GM18867 (cell line): ENCODE results near the gene E2F3.
"Not testable (repeated sequence)": the region's sequence is repeated elsewhere in the genome, so short reads cannot be mapped to it uniquely, and the experiment has no call there.

ENCODE experiments used
- ATAC-seq: cut with Tn5 transposase; IDR thresholded peaks from one replicate; pipeline ENCODE4 v1.9.1; 2021; ENCODE audit warnings: mild to moderate bottlenecking, moderate library complexity; ENCODE audit not compliant: unreplicated experiment

The E2F3 gene

DNA sequence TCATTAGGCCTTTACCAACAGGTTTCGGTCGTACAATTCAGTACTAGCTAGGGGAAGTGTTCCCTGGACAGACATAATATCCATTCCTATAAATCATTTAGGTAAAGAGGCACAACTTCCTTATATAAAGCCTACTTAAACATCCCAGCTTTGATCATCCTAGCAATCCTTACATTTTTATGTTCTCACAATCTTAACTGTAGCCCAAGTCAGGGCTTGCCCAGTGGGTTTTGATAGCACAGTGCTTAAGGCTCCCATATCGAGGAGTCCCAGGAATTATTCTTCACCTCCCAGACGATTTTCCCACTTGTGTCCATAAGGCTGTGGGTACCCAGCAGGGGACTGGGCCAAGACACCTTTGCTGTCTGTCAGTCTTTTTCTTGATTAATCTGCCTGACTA is 63.2 kb downstream of the E2F3 start:
- no peak for ATAC-seq

DNA sequence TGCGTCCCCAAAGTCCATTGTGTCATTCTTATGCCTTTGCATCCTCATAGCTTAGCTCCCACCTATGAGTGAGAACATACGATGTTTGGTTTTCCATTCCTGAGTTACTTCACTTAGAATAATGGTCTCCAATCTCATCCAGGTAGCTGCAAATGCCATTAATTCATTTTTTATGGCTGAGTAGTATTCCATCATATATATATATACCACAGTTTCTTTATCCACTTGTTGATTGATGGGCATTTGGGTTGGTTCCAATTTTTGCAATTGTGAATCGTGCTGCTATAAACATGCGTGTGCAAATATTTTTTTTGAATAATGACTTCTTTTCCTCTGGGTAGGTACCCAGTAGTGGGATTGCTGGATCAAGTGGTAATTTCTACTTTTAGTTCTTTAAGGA is 63.9 kb downstream of the E2F3 start:
- not testable (repeated sequence) for ATAC-seq

DNA sequence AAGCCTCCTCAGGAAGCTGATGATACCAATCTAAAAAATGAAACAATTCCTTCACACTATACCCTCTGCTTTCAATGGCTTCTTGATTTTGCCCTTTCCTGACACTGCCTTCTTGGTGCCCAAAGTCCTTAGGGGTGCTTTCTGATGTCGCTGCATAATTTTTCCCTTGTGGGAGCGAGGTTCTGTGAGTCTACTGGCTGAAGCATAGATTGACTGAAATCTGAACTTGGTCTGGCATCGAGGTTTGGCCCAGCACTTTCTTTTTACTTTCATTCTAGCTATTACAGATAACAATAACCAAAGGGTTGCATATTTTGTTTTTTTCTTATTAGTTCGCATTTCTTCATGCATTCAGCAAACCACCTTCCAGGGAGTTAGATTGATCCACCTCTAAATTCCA is 65.8 kb downstream of the E2F3 start:
- peak; percentile 65 for ATAC-seq

DNA sequence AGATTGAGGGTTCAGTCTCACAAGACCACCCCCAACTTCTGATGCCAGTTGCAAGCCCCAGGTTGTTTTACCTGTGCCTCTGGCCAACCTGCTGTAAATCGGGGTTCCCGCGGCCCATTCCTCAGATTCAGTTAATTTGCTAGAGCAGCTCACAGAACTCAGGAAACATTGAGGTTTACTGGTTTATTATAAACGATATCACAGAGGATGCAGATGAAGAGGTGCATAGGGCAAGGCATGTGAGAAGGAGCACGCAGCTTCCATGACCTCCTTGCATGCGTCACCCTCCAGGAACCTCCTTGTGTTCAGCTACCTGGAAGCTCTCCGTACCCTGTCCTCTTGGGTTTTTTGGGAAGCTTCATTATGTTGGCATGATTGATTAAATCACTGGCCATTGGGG is 66.5 kb downstream of the E2F3 start:
- ATAC-seq: no peak

DNA sequence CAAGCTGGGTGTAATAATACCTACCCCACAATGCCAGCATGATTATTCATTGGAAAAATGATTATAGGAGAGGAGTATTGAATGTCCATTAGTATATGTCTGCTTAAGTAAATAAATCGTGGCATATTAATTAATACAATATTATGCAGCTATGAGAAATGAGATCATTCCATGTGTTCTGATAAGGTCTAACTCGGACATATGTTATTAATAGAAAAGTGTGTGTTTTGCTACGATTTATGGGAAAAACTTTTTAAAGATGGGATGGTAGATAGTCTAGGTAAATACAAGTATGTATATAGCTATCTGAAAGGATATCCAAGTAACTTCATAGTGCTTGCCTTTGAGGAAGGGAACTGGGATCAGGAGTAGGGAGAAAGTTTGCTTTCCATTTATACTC is 71.1 kb downstream of the E2F3 start:
- ATAC-seq: no peak

DNA sequence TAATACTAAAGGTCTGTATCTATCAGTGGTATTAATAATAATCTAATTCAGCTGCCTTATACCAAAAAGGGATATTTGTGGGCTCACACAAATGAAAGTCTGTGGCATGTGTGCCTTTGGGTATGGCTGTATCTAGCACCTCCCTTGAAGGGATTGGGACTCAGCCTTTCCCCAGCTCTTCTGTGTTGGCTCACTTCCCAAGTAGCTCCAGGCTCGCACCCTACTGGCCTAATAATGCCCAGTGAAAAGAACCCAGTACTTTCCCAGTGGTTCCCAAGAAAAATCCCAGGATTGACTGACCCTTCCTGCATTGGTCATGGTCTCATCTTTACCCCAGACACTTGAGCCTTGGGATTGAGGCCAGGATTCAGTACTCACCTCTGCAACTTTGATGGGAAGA is 71.8 kb downstream of the E2F3 start:
- ATAC-seq: no peak

DNA sequence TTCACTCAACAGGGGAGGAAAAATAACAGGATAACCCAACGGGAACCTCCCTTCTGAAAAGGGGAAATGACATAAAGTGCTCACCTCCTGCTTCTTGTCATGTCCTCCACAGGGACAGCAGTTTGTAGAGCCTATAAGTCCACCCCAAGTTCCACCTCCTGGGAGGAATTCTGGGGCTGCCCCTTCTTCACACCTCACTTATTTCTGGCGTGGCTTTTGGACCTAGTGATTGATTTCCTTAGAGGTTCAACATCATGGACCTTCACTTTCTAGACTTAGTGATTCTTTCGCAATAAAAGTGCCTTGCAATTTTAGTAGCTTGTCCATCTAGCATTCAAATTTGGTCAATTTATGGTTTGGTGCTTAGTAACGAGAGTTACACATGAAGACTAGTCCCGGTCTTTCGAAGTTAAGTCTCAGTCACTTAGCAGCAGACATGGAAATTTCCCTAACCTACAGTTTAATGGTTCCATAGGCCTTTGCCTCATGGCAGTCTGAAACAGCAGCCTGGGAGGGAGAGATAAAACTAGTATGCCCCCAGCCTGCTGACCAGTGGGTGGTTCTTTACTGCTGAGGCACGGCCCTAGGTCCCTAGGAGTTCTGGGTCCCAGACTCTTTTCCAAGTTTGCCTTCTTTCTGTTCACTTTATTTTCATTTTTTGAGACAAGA is 73.3 kb downstream of the E2F3 start:
- no peak for ATAC-seq

DNA sequence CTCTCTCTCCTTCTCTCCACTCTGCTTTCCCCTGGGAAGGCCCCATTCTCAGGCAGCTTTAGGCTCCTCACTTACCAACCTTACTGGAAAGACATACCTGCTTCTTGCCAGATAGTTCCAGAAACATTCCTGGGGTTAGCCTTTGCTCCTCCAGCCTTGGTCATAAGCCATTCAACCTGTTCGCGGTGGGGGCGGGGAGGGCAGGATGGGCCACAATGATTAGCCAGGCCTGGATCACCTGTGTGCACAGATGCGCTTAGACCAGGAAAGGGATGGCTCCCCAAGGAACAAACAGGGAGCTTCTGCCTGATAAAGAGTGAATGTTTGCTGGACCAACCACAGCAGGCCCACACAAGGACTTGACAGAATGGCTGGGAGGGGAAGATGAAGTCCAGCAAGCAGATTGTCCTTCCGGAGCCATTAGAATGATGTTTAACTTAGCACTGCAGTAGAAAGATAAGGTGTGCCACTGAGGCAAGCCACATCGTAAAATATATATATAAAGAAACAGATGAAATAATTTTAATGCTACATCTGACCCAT is 74.9 kb downstream of the E2F3 start:
- ATAC-seq: no peak

DNA sequence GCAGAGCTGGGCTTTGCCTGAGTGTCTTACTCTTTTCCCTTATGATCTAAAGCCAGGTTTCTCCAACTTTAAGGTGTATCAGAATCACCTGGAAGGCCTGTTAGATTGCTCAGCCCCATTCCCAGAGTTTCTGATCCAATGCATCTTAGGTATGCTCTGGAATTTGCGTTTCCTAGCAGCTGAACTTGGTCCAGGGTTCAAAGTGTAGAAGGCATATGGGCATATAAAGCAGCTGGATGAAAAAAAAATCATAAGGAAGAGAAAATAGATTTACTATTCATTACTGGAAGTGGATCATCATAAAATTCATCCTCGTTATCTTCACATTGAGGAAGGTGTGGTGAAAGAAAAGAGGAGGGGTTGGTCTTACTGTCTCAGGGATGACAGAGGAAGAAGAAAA is 75.8 kb downstream of the E2F3 start:
- ATAC-seq: no peak

DNA sequence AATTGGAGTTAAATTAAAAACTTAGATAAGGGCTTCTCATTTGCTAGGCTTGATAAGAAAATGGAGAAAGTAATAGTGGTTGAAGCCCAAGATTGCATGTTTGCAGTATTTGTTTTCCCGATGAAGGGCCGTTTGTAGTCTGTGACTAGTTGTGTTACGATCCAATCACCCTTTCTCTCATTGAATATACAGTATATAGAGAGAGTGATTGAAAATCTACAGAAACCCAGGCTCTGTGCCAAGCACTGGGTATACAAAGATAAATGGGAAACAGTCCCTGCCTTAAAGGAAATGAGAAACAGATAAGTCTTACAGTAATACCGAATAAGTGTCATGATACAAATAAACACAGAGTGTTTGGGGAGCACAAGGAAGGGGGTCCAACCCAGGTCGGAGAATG is 77.4 kb downstream of the E2F3 start:
- ATAC-seq: no peak

DNA sequence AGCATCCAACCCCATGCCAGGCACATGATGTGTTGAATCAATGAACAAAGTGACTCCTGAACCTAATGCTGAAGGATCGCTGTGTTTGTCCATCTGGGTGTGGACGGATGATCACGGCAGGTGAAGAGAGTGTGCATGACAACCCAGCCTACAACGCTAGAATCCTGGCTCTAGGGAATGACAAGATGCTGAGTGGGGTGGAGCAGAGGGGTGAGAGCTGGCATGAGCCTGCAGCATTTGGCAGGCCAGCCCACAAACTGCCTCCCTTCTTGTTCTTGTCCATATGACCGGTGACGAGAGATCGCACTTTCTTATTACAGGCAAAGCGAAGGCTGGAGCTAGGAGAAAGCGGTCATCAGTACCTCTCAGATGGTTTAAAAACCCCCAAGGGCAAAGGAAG is 77.8 kb downstream of the E2F3 start:
- ATAC-seq: no peak

DNA sequence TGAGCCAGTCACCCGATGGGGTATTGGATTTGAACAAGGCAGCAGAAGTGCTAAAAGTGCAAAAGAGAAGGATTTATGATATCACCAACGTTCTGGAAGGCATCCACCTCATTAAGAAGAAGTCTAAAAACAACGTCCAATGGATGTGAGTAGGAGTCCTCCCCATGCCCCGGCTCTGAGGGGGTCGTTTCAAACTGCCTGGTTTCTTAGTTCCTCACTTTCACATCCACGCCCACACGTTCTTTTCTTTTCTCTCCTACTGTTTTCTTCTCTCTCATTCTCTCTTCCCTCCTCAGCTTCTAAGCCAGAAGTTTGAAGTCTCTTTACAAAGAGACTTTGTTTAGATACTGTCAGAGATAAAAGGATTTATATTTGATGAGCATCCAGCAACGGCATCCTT is 79.6 kb downstream of the E2F3 start:
- ATAC-seq: no peak

DNA sequence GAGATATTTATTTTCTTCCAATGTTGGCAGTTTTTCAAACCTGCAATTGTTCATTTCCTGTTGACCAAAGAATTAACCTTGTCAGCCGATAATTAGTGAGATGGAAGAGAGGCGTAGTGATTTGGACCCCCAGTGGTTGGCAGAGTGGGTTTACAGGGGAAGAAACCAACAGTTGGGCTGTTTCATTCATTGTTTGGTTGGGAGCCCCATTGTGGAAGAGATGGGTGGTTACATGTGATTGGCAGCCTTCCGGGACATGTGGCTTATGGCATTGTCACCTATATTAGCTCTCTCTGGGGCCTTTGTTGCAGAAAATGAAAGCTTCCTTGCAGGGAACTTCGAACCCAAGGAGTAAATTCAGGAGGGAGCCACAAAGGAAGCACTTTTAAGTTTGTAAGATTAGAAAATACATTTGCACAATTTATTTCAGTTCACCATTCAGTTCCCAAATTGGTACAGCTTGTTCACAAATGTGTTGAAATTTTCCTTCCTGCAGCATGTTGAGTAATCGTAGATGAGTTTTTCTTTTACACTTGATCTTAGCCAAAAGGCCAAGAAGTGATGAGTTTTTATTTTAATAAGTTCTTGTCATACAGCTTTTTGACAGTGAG is 82.3 kb downstream of the E2F3 start:
- ATAC-seq: no peak

DNA sequence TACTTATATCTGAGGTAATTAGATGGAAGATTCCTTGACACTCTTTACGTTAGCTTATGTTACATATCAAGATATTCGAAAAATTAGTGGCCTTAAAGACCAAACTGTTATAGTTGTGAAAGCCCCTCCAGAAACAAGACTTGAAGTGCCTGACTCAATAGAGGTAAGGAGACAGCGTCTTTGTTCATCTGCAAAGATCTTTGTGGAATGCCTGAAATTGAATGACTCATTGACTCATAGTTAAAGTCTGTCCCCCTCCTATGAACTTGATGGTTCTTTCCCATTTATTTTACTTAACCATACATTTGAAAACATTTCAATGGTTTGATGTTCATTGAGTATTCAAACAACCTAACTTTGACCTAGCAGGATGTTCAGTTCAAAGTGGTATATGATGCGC is 85.0 kb downstream of the E2F3 start:
- no peak for ATAC-seq

DNA sequence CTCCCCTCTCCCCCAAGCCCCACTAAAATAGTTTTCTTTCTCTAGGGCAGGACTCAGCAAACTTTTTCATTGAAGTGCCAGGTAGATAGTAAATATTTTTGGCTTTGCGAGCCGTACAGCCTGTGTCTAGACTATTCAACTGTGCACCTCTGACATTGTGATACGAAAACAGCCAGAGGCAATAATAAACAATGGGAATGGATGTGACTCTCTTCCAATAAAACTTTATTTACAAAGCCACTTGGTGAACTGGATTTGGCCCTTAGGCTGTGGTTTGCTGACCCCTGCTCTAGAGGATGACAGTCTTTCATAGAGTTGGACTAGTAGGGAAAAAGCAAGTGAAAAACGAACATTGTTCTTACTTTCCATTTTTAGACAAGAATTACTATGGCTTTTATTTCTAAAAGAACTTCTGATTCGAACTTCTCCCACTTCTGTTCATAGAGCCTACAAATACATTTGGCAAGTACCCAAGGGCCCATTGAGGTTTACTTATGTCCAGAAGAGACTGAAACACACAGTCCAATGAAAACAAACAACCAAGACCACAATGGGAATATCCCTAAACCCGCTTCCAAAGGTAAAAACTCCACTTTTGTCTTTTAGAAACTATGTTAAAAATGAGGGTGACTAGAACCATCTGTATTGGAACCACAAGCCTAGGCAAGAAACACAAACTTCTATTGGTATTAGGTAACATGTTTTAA is 86.1 kb downstream of the E2F3 start:
- ATAC-seq: no peak

DNA sequence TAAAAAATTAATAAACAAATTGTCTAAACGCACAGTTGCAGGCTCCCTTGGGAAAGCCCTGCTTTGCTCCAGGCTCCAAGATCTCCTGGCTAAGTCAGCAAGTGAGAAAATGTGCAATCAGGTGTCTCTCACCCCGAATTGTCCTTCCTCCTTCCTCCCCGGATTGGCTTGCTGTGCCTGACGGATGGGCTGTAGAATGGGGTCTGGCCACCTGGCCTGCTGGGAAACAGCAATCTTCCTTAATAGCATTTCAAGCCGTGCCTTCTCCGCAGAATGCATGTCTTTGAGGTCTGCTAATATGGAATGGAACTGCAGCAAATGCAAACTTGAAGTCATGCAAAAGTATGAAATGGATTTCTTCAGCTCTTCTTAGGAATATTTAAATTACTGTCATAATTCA is 88.9 kb downstream of the E2F3 start:
- no peak for ATAC-seq

DNA sequence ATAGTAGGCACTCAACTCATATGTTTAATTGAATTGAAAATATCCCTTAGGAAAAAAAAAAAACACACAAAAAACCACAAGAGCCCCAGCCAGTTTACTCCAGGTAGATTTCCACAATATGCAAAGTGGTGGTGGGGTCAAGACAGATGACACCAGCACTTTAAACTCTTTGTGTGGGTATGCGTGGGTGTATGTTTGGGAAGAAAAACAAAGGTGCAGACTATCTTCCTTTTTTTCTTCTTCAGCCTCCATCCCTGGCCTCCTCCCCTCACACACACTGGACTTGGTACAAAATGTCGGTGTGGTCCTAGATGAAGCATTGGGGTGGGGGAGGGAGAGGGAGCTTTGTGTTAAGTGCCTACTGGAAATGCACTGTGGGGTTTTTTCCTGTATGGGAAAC is 90.4 kb downstream of the E2F3 start:
- no peak for ATAC-seq

DNA sequence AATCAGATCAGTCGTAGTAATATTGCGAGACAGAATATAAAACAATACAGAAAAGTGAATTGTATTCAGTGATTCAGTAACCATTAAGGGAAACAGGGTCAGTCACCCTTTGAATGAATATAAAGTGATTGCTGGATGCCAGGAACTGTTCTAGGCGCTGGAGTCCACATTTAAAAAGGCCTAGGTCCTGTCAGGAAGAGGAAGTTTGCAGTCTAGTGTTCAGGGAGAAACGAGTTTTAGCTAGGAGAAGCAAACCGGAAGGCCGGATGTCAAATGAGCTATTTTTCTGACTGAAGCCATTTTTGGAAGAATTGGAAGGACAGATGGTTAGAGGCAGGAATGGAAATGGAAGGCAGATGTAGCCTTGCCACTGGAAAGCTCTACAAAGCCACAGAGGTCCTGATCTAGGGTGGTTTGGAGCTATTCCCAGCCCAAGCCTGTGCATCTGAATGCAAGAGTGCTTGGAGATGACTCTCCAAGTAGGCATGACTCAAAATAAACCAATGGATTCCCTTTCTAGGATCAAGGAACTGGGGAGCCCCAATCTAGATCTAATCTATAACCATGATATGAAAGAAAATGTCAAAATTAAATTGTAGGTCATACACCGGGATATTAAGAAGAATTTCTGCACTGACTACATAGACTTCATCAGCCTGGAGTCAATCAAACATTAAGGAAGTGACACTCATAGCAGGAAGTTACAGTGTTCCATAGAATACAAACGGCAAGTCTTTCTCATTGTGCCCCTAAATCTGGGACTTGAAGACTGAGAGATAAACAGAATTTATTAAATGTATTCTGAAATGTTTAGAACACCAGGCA is 95.7 kb downstream of the E2F3 start:
- ATAC-seq: no peak

DNA sequence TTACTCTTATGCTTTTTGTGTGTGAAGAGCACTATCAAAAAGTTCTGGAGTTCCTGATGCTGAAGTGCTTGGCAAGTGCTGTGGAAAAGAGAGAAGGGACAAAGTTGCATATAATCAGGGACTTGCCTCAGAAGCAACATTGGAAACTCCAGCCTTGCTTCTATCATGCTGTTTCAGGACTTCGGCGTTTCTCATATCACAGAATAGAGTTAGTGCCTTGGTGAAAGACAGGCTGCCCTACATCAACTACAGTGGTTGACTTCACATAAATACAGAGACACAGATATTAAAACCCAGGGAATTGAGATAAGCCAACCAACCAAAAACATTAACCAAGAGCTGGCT is 96.3 kb downstream of the E2F3 start:
- ATAC-seq: no peak

DNA sequence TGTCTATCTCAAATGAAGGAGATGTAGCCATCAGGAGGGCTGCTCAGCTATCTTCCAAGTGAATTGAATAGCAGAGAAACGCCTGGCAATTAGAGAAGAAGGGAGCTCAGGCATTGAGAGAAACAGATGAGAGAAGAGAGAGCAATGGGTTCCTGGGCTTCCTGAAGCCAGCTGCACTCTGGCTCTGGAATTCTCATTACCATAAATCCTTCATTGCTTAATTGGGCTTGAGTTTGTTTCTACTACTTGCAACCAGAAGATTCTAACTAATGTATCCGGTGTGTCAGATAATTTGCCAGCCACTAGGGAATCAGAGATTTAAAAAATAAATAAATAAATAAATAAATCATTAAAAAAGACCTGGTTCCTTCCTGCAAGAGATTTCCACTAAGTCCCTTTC is 107.5 kb downstream of the E2F3 start:
- ATAC-seq: no peak

DNA sequence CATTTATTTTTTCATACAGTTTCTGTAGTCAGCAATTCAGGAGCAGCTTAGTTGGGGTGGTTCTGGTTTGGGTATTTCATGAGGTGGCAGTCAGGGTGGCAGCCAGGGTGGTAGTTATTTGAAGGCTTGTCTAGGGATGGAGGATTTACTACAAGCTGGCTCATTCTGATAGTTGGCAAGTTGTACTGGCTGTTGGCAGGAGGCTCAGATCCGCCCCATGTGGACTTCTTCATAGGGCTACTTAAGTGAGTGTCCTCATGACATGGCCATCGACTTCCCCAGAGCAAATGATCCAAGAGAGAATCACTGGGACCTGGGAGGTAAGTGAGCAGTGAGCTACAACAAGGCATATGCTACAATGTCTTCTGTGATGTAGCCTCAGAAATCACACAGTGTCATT is 110.2 kb downstream of the E2F3 start:
- ATAC-seq: no peak
